WTC11 (cell line): ENCODE data around the gene AGAP1. TPM values are rescaled to one million over a fixed set of nuclear protein-coding genes. Genes with fewer than 3 reads are reported as not detected.
A peak's percentile ranks its signal among the peaks of the same experiment; 100 is the strongest.

Experiments used
- ATAC-seq: fragments of 200-7000 bp; cut with Tn5 transposase; 2 replicates; pipeline ENCODE4 v1.10.0; 2021; ENCODE audit warnings: mild to moderate bottlenecking, moderate library complexity
- CTCF ChIA-PET: fragments of 300-600 bp; sonication (Branson Sonifier 250); formaldehyde crosslinking; loops from one replicate; lab custom pipeline; 2021; ENCODE audit warnings: antibody characterized with exemption; lab: Charles Lee
- POLR2A ChIA-PET: fragments of 350-600 bp; sonication (Branson Sonifier 250); formaldehyde crosslinking; loops from one replicate; lab custom pipeline; 2021; ENCODE audit warnings: antibody characterized with exemption; lab: Charles Lee
- DNase-seq: peaks from one replicate; pipeline ENCODE4 v3.0.0; 2021; ENCODE audit warnings: low spot score
- H3K27ac Mint-ChIP-seq: 2 replicates; pipeline ENCODE4 v1.8.0; 2021; ENCODE audit warnings: mixed read lengths
- H3K27me3 Mint-ChIP-seq: 2 replicates; pipeline ENCODE4 v1.8.0; 2021; ENCODE audit warnings: low read depth, mild to moderate bottlenecking, moderate library complexity, mixed read lengths
- H3K36me3 Mint-ChIP-seq: 2 replicates; pipeline ENCODE4 v1.8.0; 2021; ENCODE audit warnings: mixed read lengths
- H3K4me1 Mint-ChIP-seq: 2 replicates; pipeline ENCODE4 v1.8.0; 2022; ENCODE audit warnings: mixed read lengths
- H3K4me3 Mint-ChIP-seq: 2 replicates; pipeline ENCODE4 v1.8.0; 2021; ENCODE audit warnings: mild to moderate bottlenecking, moderate library complexity, mixed read lengths
- H3K9me3 Mint-ChIP-seq: 2 replicates; pipeline ENCODE4 v1.8.0; 2021; ENCODE audit warnings: mixed read lengths
- ARID4B ChIP-seq: sonication (generic); formaldehyde crosslinking; IDR thresholded peaks from 2 replicates; pipeline ENCODE4 v1.8.0; 2023; ENCODE audit warnings: missing genetic modification reagents, mild to moderate bottlenecking, borderline replicate concordance
- CBFB ChIP-seq: sonication (generic); formaldehyde crosslinking; IDR thresholded peaks from 2 replicates; pipeline ENCODE4 v1.8.1; 2022; ENCODE audit warnings: mild to moderate bottlenecking, low read depth, missing genetic modification reagents
- CTCF ChIP-seq: fragments of 200-600 bp; IDR thresholded peaks from 2 replicates; pipeline ENCODE4 v1.8.0; 2022; ENCODE audit warnings: antibody characterized with exemption
- E2F5 ChIP-seq: sonication (generic); formaldehyde crosslinking; IDR thresholded peaks from 2 replicates; pipeline ENCODE4 v1.8.1; 2022; ENCODE audit warnings: mild to moderate bottlenecking, moderate library complexity, missing genetic modification reagents
- ESRRA ChIP-seq: sonication (generic); formaldehyde crosslinking; IDR thresholded peaks from 2 replicates; pipeline ENCODE4 v1.8.1; 2022; ENCODE audit warnings: mild to moderate bottlenecking, missing genetic modification reagents, borderline replicate concordance
- ETV6 ChIP-seq: sonication (generic); formaldehyde crosslinking; IDR thresholded peaks from 2 replicates; pipeline ENCODE4 v1.8.1; 2022; ENCODE audit warnings: mild to moderate bottlenecking, missing genetic modification reagents
- FOXJ3 ChIP-seq: sonication (generic); formaldehyde crosslinking; IDR thresholded peaks from 2 replicates; pipeline ENCODE4 v1.9.0; 2021; ENCODE audit warnings: missing genetic modification reagents, mild to moderate bottlenecking, borderline replicate concordance
- FOXP4 ChIP-seq: sonication (generic); formaldehyde crosslinking; IDR thresholded peaks from 2 replicates; pipeline ENCODE4 v1.8.0; 2022; ENCODE audit warnings: mild to moderate bottlenecking, missing genetic modification reagents
- GRHL2 ChIP-seq: fragments of 250-450 bp; sonication (Bioruptor Pico); IDR thresholded peaks from 2 replicates; pipeline ENCODE4 v1.8.0; 2022; ENCODE audit warnings: mild to moderate bottlenecking, moderate library complexity; ENCODE audit not compliant: insufficient replicate concordance, severe bottlenecking
- HMGXB4 ChIP-seq: sonication (generic); formaldehyde crosslinking; IDR thresholded peaks from 2 replicates; pipeline ENCODE4 v1.8.1; 2023; ENCODE audit warnings: mild to moderate bottlenecking, moderate library complexity, missing genetic modification reagents
- NFATC4 ChIP-seq: fragments of 250-450 bp; sonication (Bioruptor Pico); IDR thresholded peaks from 2 replicates; pipeline ENCODE4 v1.9.0; 2021; ENCODE audit warnings: mild to moderate bottlenecking
- NFYB ChIP-seq: sonication (generic); formaldehyde crosslinking; conservative IDR thresholded peaks from 2 replicates; pipeline ENCODE4 v1.8.0; 2022; ENCODE audit warnings: low read depth, missing genetic modification reagents
- PRRX2 ChIP-seq: fragments of 250-450 bp; sonication (Bioruptor Pico); IDR thresholded peaks from 2 replicates; pipeline ENCODE4 v1.8.0; 2021; ENCODE audit warnings: mild to moderate bottlenecking
- RORB ChIP-seq: fragments of 250-450 bp; sonication (Bioruptor Pico); IDR thresholded peaks from 2 replicates; pipeline ENCODE4 v1.9.0; 2021; ENCODE audit warnings: mild to moderate bottlenecking
- SOX15 ChIP-seq: fragments of 250-450 bp; sonication (Bioruptor Pico); IDR thresholded peaks from 2 replicates; pipeline ENCODE4 v1.9.0; 2021; ENCODE audit warnings: mild to moderate bottlenecking
- ZNF263 ChIP-seq: sonication (generic); formaldehyde crosslinking; IDR thresholded peaks from 2 replicates; pipeline ENCODE4 v1.8.1; 2022; ENCODE audit warnings: low read depth, mild to moderate bottlenecking, moderate library complexity, missing genetic modification reagents
- ZNF317 ChIP-seq: sonication (generic); formaldehyde crosslinking; IDR thresholded peaks from 2 replicates; pipeline ENCODE4 v1.8.1; 2023; ENCODE audit warnings: low read depth, mild to moderate bottlenecking, moderate library complexity, missing genetic modification reagents, borderline replicate concordance
- ZNF532 ChIP-seq: fragments of 250-450 bp; sonication (Bioruptor Pico); IDR thresholded peaks from 2 replicates; pipeline ENCODE4 v1.9.0; 2021; ENCODE audit warnings: mild to moderate bottlenecking, borderline replicate concordance
- total RNA-seq: library from RNA; stranded (reverse); gene quantifications from 3 replicates; pipeline ENCODE4 v1.2.3, GENCODE V29; 2021

AGAP1 gene
- total RNA-seq, 1 experiment from 2014 or later = 49.3 TPM

- TF ChIP-seq ARID4B (CRISPR knock-in tag) = no peak
Measured at GRCh38 chr2:236177604-236177966, 683.7 kb downstream of the AGAP1 start (continued).

- Mint-ChIP-seq H3K4me3 (peak overlapping the region; percentile 76), H3K4me1 (peaks cover 49% of the 10 kb centered on the region), H3K36me3 (no peaks in the 10 kb centered on the region), H3K27me3 (peaks cover 64% of the 10 kb centered on the region), H3K27ac (no peak overlapping the region), H3K9me3 (no peaks in the 10 kb centered on the region)
- DNase-seq (peak; percentile 88), ATAC-seq (peak; percentile 54)
- ChIA-PET CTCF (interaction anchor here (0.5 to 3.9 kb wide), 77 partner anchors 9 to 569 kb away, joined by 3 to 41 read pairs (median 4); partner anchors contain the start of genes ACKR3 and GBX2), POLR2A (interaction anchor here (0.6 kb wide), 1 partner anchor 54 kb away, joined by 3 read pairs; no protein-coding TSS in a partner anchor)
- TF ChIP-seq HMGXB4 (CRISPR knock-in tag) = peak; percentile 87
- TF ChIP-seq ZNF317 (CRISPR knock-in tag) = no peak; the same call in 1 of the 2 replicates
- TF ChIP-seq NFATC4 (CRISPR knock-in tag) = no peak
- TF ChIP-seq ETV6 (CRISPR knock-in tag) = no peak
- no peak for TF ChIP-seq FOXJ3 (CRISPR knock-in tag)
- TF ChIP-seq FOXP4 (CRISPR knock-in tag) = no peak; the same call in 1 of the 2 replicates
- no peak for TF ChIP-seq ESRRA (CRISPR knock-in tag)
- TF ChIP-seq ZNF532 = no peak
- TF ChIP-seq GRHL2 (CRISPR knock-in tag) = no peak
- no peak for TF ChIP-seq NFYB (CRISPR knock-in tag)
- TF ChIP-seq CTCF = peak; percentile 90
- no peak for TF ChIP-seq PRRX2
- no peak for TF ChIP-seq ZNF263 (CRISPR knock-in tag)
- no peak for TF ChIP-seq SOX15
- TF ChIP-seq RORB (CRISPR knock-in tag) = no peak
- 0 out of 2 replicates have a peak, but pooled peaks have one; percentile 29 for TF ChIP-seq E2F5 (CRISPR knock-in tag)
- no peak for TF ChIP-seq CBFB (CRISPR knock-in tag)
Measured at GRCh38 chr2:236177967-236178889, 684.4 kb downstream of the AGAP1 start.
